ENCODE data around the gene KLF15.

The KLF15 gene

DNA sequence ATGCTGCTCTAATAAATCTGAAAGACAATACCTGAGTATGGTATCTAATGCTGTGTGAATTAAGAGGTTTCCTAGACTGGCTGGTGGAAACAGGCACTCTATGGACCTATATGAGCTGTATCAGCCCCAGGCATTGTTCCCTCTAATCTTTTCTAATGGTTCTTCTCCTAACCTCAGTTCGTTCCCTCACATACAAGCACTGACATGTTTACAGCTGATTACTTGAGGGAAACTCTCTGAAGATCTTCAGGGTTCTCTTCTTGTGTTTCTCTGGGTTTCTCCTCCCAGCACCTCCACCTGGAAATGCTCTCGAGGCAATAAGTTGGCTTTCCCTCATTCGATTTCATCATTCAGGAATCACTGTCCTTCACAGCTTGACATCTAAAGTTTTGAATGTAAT, 52.9 kb downstream of the KLF15 start:
- DNase-seq, result no peak

DNA sequence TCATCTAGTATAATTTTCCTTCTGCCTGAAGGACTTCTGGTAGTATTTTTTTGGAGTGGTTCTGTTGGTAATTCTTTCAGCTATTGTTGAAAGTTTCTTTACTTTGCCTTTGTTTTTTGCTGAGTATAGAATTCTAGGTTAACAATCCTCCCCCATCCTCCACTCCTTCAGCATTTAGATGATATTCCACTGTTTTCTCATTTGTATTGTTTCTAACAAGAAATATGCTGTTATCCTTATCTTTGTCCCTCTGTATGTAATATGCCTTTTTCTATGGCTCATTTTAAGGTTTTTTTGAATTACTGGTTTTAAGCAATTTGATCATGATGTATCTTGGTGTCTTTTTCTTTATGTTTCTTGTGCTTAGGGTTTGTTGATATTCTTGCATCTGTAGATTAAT, 53.9 kb downstream of the KLF15 start:
- no peak for DNase-seq

DNA sequence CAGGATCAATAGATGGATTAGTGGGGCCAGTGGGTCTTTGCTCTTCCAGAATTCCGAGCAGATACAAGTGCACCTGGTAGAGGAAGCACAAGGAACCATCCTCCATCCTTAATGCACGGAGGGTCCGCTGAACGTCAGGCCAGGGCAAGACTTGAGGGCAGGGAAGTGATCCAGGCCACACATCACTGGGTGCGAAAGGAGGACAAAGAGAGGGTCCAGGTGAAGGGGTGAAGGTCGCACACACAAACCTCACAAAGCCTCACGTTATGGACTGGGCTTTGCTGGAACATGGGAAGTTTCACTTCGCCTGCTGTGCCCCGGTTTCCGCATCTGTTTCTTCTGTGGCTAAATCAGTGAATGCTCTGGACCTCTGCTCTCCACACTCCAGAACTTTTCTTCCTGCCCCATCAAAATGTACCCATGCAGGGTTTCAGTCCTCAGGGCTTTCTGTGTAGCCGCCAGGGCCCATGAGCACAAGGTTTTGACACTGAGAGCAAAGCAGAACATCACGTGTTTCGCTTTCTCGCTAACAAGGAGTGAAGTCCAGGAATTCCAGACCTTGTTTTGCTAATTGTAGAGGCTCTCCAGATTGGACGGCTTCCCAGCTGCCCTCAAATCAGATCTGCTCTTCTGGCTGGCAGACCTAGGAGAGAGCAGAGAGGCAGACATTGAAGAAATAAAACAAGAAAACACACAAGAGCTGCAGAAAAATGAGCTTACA, 56.3 kb downstream of the KLF15 start:
- no peak for DNase-seq

DNA sequence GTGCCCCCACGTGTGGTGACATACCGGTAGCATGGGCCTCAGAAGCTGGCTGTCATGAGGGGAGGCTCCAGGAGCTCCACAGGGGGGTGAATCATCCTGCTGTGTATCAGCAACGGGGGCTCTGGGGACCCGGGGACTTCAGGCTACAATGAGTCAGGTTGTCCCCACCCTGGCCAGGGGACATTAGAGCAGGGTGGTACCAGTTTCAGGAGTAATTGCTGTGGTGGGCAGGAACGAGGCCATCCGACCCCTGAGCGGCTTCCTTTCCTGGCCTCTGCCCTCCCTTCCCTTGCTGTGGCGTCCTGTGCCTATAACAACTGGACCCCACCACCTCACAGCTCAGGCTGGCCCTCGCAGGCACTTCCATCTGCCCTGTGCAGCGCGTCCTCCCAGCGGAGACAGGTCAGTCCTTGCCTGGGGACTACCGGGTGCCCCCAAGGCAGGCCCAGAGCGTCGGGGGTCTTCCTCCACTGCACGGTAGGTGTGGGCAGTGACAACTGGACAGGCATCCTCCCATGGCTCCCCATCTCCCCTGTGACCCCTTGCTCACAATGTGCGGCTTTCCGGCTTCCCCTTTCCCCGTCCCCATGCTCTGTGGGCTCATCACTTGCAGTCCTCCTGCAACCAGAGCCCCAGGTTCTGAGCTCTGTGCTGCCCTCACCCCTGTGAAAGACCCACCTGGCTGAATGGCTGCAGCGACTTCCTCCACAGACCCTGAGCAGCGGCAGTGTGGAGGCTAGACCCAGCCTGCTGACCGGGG, 57.0 kb downstream of the KLF15 start:
- no peak for DNase-seq

DNA sequence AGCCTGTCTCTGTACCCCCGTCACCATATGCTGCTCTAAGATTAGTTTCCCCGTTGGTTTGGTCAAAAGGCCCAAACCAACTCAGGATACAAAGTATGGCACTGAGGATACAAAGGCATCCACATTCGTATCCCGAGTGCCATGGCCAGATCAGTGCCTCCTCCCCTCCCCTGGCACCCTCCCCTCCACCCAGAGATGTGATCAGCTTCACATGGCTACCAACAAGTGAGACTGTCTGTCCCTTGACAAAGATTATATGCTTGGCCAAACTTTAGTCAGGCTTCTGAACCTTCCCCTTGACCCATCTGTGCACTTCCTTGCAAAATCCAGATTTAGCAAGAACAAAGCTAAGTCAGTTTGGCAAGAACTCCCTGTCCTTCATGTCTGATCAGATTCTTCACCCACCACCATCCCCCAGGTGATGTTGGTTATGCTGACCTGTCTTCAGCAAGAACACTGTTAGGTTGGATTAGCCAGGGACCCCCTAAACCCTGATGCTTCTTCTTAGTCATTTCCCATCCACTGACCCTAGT, 61.7 kb downstream of the KLF15 start:
- no peak for DNase-seq

DNA sequence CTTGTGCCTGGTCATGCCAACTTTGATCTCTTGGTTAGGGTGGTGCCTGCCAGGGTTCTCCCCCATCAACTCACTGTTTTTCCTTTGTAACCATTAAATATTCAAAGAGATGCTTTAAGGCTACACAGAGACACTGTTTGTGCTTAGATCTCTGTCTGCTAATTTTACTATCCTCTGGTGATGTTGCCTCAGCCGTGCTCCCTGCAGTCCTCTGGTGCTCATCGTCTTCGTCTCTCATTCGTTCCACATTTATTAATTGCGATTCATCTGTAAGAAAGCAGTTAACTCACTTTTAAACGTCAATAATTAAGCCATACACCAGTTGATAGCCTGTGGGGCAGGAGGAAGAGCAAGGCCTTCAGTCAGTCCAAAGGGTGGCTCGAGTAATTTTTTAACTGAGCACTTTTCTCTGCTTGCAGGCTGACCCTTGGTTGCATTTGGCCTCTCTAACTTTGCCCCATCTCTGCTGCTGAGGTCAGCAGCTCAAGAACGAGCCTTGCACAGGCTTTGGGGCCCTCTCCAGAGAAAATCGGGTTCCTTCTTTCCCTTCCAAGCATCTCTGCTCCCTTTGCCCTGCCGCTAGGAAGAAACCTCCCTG, 62.9 kb downstream of the KLF15 start:
- no peak for DNase-seq

DNA sequence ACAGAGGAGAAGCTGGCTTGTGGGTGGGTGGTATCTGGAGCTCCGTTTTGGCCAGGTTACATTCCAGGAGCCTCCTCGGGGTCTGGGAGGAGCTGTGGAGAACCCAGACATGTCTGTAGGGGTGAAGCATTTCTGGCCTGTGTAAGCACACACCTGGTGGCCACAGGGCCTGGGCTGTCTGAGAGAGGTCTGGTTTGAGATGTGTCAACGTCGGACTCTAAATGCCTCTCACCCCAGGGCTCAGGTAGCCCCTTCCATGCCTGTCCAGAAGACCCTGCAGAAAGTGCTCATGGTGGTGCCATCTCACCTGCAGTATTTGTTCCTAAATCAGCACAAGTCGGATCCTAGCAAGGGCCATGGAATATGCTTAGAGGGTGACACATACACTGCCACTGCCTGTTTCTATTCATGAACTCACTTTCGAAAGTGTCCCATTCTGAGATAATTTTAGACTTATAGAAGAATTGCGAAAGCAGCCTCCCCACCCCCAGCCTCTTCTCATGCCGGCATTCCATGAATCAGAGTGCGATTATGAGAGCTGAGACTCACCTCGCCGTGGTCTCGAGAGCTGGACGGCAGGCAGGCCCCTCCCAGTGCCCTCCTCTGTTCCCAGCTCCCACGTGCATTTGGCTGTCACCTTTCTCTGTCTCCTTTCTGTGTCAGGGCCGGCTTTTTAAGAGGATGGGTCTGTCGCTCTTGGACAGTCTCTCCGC, 63.7 kb downstream of the KLF15 start:
- no peak for DNase-seq

Data from AML-193 (cell line).